Glutamatergic neuron (in vitro differentiated cells): ENCODE data around the gene SLC37A1. TPM values are rescaled to one million over a fixed set of nuclear protein-coding genes. Genes with fewer than 3 reads are reported as not detected.

Experiments
- DNase-seq: peaks from one replicate; pipeline ENCODE4 v3.0.0; 2022
- H3K27ac Mint-ChIP-seq: one replicate; pipeline ENCODE4 v1.8.0; 2020; ENCODE audit warnings: mild to moderate bottlenecking, mixed read lengths, inconsistent platforms; ENCODE audit not compliant: unreplicated experiment
- H3K27me3 Mint-ChIP-seq: one replicate; pipeline ENCODE4 v1.8.0; 2020; ENCODE audit warnings: mild to moderate bottlenecking, moderate library complexity, mixed read lengths, inconsistent platforms; ENCODE audit not compliant: unreplicated experiment
- H3K36me3 Mint-ChIP-seq: one replicate; pipeline ENCODE4 v1.8.0; 2020; ENCODE audit warnings: mild to moderate bottlenecking, mixed read lengths, inconsistent platforms; ENCODE audit not compliant: unreplicated experiment
- H3K4me1 Mint-ChIP-seq: one replicate; pipeline ENCODE4 v1.8.0; 2020; ENCODE audit warnings: mild to moderate bottlenecking, low read depth, mixed read lengths, inconsistent platforms; ENCODE audit not compliant: unreplicated experiment
- H3K4me3 Mint-ChIP-seq: one replicate; pipeline ENCODE4 v1.8.0; 2020; ENCODE audit warnings: mild to moderate bottlenecking, mixed read lengths, inconsistent platforms; ENCODE audit not compliant: unreplicated experiment
- H3K9me3 Mint-ChIP-seq: one replicate; pipeline ENCODE4 v1.8.0; 2020; ENCODE audit warnings: mild to moderate bottlenecking, moderate library complexity, mixed read lengths, inconsistent platforms; ENCODE audit not compliant: unreplicated experiment
- CTCF ChIP-seq: fragments of 200-600 bp; sonication (generic); IDR thresholded peaks from one replicate; pipeline ENCODE4 v1.5.0; 2021; ENCODE audit not compliant: partially characterized antibody, unreplicated experiment
- total RNA-seq: library from RNA; stranded (reverse); fragmentation: NEBNext Ultra II Directional; extraction: Animal tissue kit (Norgen Biotek cat#: 25700); gene quantifications from one replicate; pipeline ENCODE4 v1.2.1, GENCODE V29; 2021; ENCODE audit not compliant: unreplicated experiment

Gene SLC37A1
- total RNA-seq, 1 donor from 2014 or later, result 65.7 TPM

GRCh38 chr21:42629933-42630589, 116.4 kb downstream of the SLC37A1 start:
- DNase-seq, result no peak
- Mint-ChIP-seq H3K4me3 (no peak overlapping the region), H3K27ac (no peak overlapping the region), H3K9me3 (peaks cover 3% of the 10 kb centered on the region), H3K27me3 (no peaks in the 10 kb centered on the region), H3K4me1 (no peaks in the 10 kb centered on the region), H3K36me3 (no peaks in the 10 kb centered on the region)
- no peak for TF ChIP-seq CTCF

GRCh38 chr21:42630626-42631025, 117.0 kb downstream of the SLC37A1 start:
- Mint-ChIP-seq H3K4me3 (no peak overlapping the region), H3K4me1 (no peaks in the 10 kb centered on the region), H3K27ac (no peak overlapping the region), H3K9me3 (peaks cover 3% of the 10 kb centered on the region), H3K27me3 (no peaks in the 10 kb centered on the region), H3K36me3 (no peaks in the 10 kb centered on the region)
- no peak for TF ChIP-seq CTCF
- DNase-seq, result no peak

Other genes with a start within 250 kb of the SLC37A1 start
- not detected for gene TFF3, start 198.4 kb upstream of the SLC37A1 start, total RNA-seq
- gene TFF2, start 162.9 kb upstream of the SLC37A1 start, total RNA-seq, result not detected
- gene TFF1, start 147.3 kb upstream of the SLC37A1 start, total RNA-seq, result not detected
- gene TMPRSS3, start 117.8 kb upstream of the SLC37A1 start, total RNA-seq, result 0.71 TPM
- not detected for gene UBASH3A, start 110.0 kb upstream of the SLC37A1 start, total RNA-seq
- 0.42 TPM for gene RSPH1, start 17.6 kb upstream of the SLC37A1 start, total RNA-seq
- 58.7 TPM for gene PDE9A, start 139.8 kb downstream of the SLC37A1 start, total RNA-seq